ENCODE results near the gene FOXP1.

DNA sequence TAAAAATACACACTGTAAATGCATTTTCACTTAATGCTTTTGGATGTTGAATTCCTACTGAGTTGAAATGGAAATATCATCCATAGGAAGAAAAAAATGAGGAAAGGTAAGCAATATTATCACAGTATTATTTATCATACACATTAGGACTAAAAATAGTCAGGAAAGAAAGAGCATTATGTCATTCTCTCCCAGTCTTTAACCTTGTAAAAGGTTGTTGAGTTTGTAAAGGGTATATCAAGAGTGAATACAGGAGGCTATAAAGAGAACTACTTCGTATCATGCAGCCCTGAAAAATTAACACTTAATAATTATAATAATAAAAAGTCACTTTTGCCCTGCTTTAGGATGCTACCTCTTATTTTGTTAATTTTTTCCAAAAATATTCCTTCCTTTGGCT lies 395.8 kb downstream of the FOXP1 start:
- TF ChIP-seq POLR2A (IDR thresholded peaks at IDR 0.05; ENCODE audit: low read depth, low read length): no peak
- no peak for TF ChIP-seq POLR2AphosphoS5 (IDR thresholded peaks at IDR 0.05; ENCODE audit: low read depth, low read length)

All from GM12892 (cell line).